KG1 (cell line): Measurements from ENCODE around the gene TAF10.

Source experiments
- DNase-seq: peaks from one replicate; lab custom pipeline; 2025; lab: John Stamatoyannopoulos, UW

TAF10 gene

DNA sequence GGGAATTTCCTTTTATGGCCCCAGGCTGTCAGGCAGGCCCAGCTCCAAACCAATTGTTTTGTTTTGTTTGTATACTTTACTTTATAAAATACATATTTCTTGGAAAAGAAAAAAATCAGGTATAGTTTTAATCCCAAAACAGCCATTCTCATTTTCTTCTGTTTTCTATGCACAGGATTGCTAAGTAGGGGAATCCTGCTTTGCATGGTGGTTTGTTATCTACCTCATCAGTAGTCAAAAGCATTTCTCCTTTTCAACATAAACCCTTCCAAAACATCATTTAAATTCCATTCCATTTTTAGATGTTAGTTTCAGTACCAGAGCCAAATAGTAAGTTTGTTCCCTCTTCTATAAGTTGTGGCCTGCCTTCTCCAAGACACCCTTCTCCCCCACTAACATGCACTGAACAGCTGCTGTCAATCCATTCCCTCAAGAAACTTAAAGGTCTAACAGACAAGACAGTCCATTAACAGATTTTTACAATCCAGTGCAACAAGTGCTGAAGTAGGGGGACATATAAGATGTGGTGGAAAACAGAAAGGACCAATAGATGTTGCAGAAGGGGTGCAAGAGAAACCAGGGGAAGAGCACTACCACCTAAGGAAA is 4.7 kb downstream of the TAF10 start:
- DNase-seq, result no peak

DNA sequence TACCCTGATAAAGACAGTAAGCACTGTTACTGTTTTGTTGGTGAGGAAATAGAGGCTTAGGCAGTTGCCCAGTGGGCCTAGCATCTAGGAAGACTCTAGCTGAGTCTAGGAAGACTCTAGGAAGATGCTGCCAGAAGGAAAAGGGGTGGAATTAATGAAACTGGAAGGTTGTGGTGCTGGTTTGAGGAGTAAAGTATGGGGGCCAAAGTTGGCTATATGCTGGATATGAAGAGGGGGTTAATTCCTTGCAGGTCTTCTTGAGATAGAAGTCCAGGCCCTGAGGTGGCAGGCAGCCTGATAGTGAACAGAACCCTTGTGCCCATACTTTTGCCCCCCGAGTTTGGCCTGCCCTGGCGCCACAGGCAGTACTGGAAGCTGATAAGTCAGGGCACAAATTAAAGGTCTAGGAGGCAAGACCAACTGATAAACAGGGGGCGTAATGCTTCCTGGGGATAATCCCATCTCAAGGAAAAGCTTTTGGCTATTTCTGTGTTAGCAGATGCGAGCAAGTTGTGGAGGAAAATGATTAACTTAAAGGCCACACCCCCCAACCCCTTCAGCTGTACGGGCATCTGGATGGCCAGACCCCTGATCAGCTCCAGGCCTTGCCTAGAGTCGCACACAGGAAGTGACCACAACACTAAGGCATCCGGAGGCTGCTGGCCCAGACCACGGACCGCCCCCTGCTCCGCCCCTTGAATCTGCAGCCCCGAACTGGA is 5.4 kb downstream of the TAF10 start:
- no peak for DNase-seq

DNA sequence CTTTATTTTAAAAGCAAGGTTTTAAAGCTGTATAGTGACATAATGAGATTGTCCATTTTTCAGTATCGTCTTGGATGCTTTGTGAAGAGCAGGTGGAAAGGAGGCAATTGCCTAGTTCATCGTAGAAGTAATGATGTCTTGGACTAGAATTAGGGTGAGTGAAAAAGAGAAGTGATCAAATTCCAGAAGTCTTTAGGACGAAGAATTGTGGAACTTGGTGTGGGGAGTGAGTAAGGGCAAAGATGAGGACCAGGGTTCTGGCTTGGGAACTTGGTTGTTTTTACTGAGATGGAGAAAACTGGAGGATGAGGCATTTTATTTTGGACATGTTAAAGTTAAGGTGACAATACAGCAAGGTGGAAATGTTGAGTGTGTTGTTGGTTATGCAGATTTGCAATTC is 7.2 kb downstream of the TAF10 start:
- no peak for DNase-seq

DNA sequence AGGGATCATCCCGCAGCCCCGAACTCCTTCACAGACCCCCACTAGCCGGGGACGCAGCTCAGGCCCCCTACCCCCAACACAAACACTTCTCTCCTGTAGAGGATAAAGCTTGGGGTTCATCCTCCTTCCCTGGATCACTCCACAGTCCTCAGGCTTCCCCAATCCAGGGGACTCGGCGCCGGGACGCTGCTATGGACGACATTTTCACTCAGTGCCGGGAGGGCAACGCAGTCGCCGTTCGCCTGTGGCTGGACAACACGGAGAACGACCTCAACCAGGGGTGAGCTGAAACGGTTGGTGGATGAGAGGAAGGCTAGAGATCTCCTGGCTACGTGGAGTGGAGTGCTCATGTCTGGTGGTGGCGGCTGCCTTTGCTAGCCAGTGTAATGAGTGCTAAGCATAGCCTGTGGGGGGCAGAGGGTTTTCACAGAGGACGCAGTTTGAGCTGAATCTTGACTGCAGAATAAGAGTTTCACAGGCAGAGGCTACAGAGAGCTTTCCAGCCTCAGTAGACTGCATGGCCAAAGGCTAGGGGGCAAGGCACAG is 7.9 kb downstream of the TAF10 start:
- no peak for DNase-seq

DNA sequence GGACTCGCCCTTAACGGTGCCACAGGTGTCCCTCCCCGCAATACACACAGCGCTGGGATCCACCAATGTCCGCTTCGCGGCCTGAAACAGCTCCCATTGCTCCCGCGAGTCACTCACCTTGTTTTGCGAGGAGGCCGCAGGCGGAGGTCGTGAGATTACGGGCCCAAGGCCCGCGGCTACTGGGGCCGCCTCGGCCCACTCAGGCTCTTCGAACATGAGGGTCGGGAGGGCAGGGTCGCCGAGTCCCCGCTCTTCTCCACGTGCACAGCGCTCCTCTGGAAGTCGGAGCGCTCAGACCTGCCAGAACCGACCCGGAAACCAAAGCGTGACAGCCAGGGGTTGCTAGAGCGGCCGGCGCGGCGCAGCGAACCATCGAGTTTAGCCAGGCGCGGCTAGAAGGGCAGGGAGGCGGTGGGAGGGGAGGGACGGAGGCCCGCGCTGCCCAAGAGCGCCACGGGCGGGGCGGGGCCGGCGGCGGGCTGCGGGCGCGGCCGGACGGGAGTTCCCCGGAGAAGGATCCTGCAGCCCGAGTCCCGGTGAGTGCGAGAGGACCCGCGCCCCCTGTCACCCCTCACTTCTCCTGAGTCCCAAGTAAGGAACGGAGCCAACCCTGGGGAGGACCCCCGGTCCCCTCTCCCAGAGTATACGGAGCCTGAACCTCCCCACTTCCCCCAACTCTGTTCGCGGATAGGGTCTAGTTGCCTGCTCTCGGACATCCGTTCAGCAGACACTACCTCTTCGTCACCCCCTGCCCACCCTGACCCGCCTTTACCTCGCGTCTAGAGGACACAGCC is 8.5 kb downstream of the TAF10 start, which contains the start of the genes ILK and RRP8:
Gene ILK, plus strand, starts transcription at position 488 of the 794 bp plus-strand sequence. CDS start 498 bp downstream, outside the sequence.
Gene RRP8, minus strand, starts transcription at position 330 of the 794 bp plus-strand sequence. Its CDS starts 114 bp downstream, at position 216.
- peak; percentile 86 for DNase-seq

- no peak for DNase-seq
Observed at GRCh38 chr11:6602096-6602940, 9.7 kb downstream of the TAF10 start.

GRCh38 chr11:6601041-6601461 is 11.0 kb downstream of the TAF10 start:
- DNase-seq, result no peak

GRCh38 chr11:6599881-6600390 is 12.1 kb downstream of the TAF10 start:
- DNase-seq, result no peak

- no peak for DNase-seq
Observed at GRCh38 chr11:6599449-6599848, 12.6 kb downstream of the TAF10 start.

GRCh38 chr11:6598555-6598954 is 13.5 kb downstream of the TAF10 start:
- DNase-seq, result no peak

GRCh38 chr11:6596239-6596877 is 15.7 kb downstream of the TAF10 start:
- DNase-seq, result no peak

GRCh38 chr11:6594142-6594768 is 17.8 kb downstream of the TAF10 start:
- DNase-seq, result no peak

- DNase-seq, result no peak
Observed at GRCh38 chr11:6588018-6588417, 24.0 kb downstream of the TAF10 start.

- DNase-seq, result no peak
Observed at GRCh38 chr11:6587360-6587953, 24.6 kb downstream of the TAF10 start.

DNA sequence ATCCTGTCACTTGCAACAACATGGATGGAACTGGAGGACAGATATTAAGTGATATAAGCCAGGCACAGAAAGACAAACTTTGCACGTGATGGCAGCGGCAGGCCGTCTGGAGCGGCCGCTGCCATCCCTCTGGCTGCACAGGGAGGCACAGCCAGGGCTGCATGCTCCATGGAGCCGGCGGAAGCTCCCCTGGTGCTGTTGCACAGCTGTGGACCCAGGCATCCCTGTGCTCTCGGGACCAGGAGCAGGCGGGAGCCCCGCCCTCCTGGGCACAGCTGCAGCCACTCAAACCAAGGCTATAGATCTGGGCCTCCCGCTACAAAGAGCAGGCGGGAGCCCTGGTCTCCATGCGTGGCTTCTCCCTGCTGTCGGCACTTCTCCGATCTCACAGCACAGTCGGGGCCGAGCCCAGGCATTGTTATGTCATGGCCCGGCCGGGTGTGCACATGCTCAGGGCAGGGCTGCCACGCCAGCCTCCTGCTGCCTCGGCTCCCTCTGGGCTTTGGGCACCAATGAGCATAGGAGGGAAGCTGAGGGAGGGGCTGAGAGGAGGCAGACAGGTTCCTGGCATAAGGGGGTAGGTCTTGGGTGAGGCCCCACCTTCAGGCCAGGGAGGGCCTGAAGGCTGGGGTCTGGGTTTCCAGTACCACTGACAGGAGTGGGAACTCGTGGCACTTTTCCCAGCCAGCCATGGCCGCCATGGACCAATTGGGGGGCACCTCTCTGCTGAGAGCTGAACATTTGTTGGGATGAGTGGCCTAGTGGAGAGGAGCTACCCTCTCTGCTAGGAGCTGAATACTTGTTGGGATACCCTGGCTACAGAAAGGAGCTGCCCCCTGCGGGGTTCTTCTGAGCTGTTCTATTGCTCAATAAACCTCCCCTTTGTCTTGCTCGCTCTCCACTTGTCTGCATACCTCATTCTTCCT is 25.3 kb downstream of the TAF10 start:
- no peak for DNase-seq

GRCh38 chr11:6584528-6584927 is 27.5 kb downstream of the TAF10 start:
- no peak for DNase-seq

DNA sequence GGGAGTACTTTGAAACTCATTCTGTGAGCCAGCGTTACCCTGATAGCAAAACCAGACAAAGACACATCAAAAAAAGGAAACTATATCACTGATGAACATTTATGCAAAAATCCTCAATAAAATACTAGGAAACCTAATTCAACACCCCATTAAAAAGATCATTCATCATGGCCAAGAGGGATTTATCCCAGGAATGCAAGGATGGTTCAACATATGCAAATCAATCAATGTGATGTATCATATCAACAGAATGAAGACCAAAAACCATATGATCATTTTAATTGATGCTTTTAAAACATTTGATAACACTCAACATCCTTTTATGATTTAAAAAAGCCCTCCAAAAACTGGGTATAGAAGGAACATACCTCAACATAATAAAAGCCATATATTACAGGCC is 28.4 kb downstream of the TAF10 start:
- no peak for DNase-seq

DNA sequence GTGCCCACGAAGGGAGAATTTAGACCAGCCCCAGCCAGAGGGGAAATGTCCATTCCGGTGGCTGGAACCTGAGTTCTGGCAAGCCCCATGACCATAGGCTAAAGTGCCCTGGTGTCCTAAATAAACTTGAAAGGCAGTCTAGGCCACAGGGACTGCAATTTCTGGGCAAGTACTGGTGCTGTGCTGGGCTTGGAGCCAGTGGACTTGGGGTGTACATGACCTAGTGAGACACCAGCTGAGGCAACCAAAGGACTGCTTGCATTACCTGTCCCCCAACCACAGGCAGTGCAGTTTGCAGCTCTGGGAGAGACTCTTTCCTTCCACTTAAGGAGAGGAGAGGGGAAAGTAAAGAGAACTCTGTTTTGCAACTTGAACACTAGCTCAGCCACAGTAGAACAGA is 32.3 kb downstream of the TAF10 start:
- no peak for DNase-seq

DNA sequence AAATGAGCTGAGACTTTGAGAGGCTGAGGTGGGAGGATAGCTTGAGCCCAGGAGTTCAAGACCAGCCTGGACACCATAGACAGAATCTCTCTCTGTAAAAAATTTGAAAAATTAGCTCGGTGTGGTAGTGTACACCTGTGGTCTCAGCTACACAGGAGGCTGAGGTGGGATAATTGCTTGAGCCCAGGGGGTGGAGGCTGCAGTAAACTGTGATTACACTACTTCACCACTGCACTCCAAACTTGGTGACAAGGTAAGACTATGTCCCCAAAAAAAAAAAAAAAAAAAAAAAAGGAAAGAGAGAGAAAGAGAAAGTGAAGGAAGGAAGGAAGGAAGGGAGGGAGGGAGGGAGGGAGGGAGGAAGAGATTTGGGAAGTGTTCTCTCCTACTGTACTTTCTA is 33.9 kb downstream of the TAF10 start:
- no peak for DNase-seq
